Ishikawa (cell line): ENCODE data around the gene ZBTB8A.

Experiments used
- CEBPB ChIP-seq: IDR thresholded peaks from 2 replicates; pipeline ENCODE4 v1.6.1; 2012
- EGR1 ChIP-seq: IDR thresholded peaks from 2 replicates; pipeline ENCODE4 v1.6.1; 2012
- EP300 ChIP-seq: IDR thresholded peaks from 2 replicates; pipeline ENCODE4 v1.6.1; 2012; ENCODE audit warnings: borderline replicate concordance
- NFIC ChIP-seq: IDR thresholded peaks from 2 replicates; pipeline ENCODE4 v1.6.1; 2012
- RAD21 ChIP-seq: IDR thresholded peaks from 2 replicates; pipeline ENCODE4 v1.6.1; 2012; ENCODE audit warnings: low read depth
- TAF1 ChIP-seq: IDR thresholded peaks from 2 replicates; pipeline ENCODE4 v1.6.1; 2012; ENCODE audit warnings: low read depth, mild to moderate bottlenecking
- TCF12 ChIP-seq: IDR thresholded peaks from 2 replicates; pipeline ENCODE4 v1.6.1; 2012; ENCODE audit warnings: low read depth
- ZBTB7A ChIP-seq: IDR thresholded peaks from 2 replicates; pipeline ENCODE4 v1.6.1; 2012; ENCODE audit warnings: low read depth
- TF ChIP-seq, protein P1 (sequence below): IDR thresholded peaks from 2 replicates; pipeline ENCODE4 v1.6.1; 2012
- TF ChIP-seq, protein P2 (sequence below): IDR thresholded peaks from 2 replicates; pipeline ENCODE4 v1.6.1; 2012; ENCODE audit warnings: low read depth, mild to moderate bottlenecking

DNA sequence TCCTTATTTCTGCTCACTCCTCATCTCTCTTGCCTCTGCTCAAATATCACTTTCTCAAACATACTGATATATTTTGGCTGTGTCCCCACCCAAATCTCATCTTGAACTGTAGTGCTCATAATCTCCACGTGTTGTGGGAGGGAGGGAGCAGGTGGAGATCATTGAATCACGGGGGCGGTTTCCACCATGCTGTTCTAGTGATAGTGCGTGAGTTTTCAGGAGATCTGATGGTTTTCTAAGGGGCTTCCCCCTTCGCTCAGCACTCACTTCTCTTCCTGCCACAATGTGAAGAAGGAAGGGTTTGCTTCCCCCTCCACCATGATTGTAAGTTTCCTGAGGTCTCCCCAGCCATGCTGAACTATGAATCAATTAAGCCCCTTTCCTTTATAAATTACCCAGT lies 84.5 kb downstream of the ZBTB8A start:
- TF ChIP-seq TAF1 (no peak), EGR1 (no peak), EP300 (no peak), RAD21 (no peak), ZBTB7A (no peak), TCF12 (no peak), CEBPB (no peak), NFIC (no peak)
- TF ChIP-seq, protein P1, sequence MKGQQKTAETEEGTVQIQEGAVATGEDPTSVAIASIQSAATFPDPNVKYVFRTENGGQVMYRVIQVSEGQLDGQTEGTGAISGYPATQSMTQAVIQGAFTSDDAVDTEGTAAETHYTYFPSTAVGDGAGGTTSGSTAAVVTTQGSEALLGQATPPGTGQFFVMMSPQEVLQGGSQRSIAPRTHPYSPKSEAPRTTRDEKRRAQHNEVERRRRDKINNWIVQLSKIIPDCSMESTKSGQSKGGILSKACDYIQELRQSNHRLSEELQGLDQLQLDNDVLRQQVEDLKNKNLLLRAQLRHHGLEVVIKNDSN, result no peak
- TF ChIP-seq, protein P2, sequence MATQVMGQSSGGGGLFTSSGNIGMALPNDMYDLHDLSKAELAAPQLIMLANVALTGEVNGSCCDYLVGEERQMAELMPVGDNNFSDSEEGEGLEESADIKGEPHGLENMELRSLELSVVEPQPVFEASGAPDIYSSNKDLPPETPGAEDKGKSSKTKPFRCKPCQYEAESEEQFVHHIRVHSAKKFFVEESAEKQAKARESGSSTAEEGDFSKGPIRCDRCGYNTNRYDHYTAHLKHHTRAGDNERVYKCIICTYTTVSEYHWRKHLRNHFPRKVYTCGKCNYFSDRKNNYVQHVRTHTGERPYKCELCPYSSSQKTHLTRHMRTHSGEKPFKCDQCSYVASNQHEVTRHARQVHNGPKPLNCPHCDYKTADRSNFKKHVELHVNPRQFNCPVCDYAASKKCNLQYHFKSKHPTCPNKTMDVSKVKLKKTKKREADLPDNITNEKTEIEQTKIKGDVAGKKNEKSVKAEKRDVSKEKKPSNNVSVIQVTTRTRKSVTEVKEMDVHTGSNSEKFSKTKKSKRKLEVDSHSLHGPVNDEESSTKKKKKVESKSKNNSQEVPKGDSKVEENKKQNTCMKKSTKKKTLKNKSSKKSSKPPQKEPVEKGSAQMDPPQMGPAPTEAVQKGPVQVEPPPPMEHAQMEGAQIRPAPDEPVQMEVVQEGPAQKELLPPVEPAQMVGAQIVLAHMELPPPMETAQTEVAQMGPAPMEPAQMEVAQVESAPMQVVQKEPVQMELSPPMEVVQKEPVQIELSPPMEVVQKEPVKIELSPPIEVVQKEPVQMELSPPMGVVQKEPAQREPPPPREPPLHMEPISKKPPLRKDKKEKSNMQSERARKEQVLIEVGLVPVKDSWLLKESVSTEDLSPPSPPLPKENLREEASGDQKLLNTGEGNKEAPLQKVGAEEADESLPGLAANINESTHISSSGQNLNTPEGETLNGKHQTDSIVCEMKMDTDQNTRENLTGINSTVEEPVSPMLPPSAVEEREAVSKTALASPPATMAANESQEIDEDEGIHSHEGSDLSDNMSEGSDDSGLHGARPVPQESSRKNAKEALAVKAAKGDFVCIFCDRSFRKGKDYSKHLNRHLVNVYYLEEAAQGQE, result no peak
